Stimulated activated CD4-positive, alpha-beta T cell treated with anti-CD3 and anti-CD28 coated beads, Interleukin-1b, Interleukin-23, amount 100 ng/mL, for 4 hours (primary cell): ENCODE measurements around the gene ARID1B.

Source experiments
- DNase-seq, 2 donors: peaks; one replicate each; pipeline ENCODE4 v3.0.0-alpha.2; 2020; ENCODE audit warnings: low read depth in 2 of 2

ARID1B gene

GRCh38 chr6:156776840-156777576, at the start of gene ARID1B:
Gene ARID1B (plus strand): TSS chr6:156777378. CDS start chr6:156777681, 303 bp downstream.
- peak; percentile 56 to 65 for DNase-seq

GRCh38 chr6:156727715-156728385, 49.3 kb upstream of the ARID1B start:
- DNase-seq = no peak

GRCh38 chr6:156729248-156729647, 47.9 kb upstream of the ARID1B start:
- DNase-seq = no peak

GRCh38 chr6:156731396-156731795, 45.8 kb upstream of the ARID1B start:
- no peak for DNase-seq

DNA sequence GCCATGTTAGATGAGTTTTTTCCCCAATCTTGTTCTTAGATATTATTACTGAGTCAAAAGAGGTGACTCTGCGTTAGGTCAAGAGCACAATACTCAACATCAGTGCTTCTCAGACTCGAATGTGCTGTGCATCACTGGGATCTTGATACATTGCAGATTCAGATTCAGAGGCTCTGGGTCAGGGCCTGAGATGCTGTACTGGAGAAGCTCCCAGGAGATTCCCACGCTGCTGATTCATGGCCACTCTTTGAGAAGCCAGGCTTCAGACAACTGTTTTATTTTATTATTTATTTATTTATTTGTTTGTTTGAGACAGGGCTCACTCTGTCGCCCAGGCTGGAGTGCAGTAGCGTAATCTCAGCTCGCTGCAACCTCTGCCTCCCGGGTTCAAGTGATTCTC, 41.4 kb upstream of the ARID1B start:
- DNase-seq = no peak

DNA sequence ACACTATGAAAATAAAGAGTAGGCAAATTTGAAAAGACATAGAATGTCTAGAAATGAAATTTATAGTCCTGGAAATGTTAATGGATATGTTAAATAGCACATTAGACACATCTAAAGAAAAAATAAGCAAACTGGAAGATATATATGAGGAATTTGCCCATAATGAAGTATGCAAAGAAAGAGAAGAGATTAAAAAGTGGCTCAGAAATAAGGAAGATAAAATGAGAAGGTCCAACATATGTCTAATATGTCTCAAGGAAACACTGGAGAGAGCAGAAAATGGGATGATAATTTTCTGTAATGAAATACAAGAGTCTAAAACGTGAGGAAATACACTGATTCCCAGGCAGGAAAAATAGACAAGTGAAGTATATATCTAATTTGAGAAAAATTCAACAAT, 36.6 kb upstream of the ARID1B start:
- DNase-seq = no peak

- DNase-seq = no peak
Observed at GRCh38 chr6:156741287-156742073, 35.7 kb upstream of the ARID1B start.

GRCh38 chr6:156747715-156748114, 29.5 kb upstream of the ARID1B start:
- no peak for DNase-seq

GRCh38 chr6:156748504-156748903, 28.7 kb upstream of the ARID1B start:
- no peak for DNase-seq

DNA sequence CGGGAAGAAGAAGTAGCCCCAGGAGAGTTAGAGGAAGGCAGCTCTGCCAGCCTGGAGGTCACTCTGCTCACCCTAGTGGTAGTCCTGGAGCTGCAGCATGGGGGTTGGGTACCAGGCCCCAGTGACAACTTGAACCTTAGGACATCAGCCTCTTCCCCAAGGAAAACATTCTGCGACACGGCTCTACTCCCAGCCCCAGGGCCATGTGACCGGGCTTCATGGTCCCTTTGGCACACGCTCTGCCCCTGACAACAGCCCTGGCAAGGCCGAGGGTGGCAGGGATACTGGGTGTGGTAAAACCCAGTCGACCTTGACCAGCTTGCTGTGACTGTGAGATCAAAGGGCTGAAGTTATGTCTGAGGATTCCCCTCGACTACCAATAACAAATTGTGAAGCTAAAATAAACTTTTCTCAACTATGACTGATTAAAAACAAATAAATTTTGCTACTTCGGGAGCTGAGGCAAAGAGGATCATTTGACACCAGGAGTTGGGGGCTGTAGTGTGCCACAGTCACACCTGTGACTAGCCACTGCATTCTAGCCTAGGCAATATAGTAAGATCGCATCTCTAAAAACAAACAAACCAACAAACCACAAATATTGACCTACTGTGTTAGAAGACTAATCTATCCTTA, 24.4 kb upstream of the ARID1B start:
- DNase-seq = no peak

DNA sequence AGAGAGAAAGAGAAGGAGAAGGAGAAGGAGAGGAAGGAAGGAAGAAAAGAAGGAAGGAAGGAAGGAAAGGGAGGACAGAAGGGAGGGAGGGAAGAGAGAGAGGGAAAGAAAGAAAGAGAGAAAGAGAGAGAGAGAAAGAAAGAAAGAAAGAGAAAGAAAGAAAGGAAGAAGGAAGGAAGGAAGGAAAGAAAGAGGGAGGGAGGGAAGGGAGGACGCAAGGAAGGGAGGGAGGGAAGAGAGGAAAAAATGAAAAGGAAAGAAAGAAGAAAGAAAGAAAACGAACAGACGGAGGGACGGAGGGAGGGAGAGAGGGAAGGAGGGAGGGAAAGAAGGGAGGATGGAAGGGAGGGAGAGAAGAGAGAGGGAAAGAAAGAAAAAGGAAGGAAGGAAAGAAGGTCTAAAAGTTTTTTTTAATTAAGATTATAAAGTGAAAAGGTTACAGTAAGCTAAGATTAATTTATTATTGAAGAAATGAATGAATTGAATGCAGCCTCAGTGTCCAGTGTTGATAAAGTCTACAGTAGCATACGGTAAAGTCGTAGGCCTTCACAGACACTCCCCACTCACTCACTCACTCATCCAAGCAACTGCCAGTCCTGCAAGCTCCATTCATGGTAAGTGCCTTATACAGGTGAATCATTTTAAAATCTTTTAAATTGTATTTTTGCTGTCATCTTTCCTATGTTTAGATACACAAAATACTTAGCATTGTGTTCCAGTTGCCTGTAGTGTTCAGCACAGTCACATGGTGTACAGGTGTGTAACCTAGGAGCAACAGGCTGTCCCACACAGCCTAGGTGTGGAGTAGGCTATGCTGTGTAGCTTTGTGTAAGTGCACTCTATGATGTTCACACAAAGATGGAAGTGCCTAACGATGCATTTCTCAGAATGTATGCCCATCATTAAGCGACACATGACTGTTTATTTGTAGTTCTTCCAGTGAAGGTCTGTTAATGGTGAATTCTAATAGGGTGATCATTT, 20.3 kb upstream of the ARID1B start:
- no peak for DNase-seq

- no peak for DNase-seq
Observed at GRCh38 chr6:156757849-156758248, 19.3 kb upstream of the ARID1B start.

- no peak for DNase-seq
Observed at GRCh38 chr6:156760377-156760776, 16.8 kb upstream of the ARID1B start.

DNA sequence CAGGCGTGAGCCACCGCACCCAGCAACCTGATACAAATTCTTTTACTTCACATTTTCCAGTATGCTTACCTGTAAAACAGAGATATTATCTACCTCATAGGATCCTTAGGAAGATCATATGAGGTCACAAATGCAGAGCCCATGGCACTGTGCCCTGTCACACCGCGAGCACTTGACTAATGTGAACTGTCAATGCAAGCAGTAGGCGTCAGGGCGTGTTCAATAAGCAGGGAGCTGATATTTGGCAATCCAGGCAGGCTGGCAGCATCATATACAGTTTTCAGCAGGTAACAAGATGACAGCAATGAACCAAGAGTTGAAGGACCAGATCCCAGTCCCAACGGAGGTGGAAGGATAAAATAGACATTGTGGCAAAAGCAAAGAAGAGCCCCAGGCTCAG, 14.6 kb upstream of the ARID1B start:
- DNase-seq = no peak

DNA sequence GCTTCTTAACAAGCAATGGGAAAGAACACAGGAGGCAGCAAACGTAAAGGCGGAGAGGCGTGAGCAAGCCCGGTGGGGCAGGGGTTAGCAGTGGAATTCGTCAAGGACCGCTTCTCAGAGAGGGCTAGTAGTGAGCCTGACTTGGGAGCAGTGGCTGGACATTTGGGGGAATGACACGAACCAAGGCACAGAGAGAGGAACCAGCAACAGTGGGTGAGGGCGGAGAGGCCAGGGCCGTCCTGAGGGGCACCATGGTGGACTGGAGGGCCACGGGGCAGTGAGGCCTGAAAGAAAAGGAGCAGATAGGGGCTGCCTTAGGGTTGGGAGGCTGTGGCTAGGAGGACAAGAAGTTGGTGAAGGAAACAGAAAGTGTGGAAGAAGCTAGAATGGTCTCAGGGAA, 12.1 kb upstream of the ARID1B start:
- DNase-seq = no peak

DNA sequence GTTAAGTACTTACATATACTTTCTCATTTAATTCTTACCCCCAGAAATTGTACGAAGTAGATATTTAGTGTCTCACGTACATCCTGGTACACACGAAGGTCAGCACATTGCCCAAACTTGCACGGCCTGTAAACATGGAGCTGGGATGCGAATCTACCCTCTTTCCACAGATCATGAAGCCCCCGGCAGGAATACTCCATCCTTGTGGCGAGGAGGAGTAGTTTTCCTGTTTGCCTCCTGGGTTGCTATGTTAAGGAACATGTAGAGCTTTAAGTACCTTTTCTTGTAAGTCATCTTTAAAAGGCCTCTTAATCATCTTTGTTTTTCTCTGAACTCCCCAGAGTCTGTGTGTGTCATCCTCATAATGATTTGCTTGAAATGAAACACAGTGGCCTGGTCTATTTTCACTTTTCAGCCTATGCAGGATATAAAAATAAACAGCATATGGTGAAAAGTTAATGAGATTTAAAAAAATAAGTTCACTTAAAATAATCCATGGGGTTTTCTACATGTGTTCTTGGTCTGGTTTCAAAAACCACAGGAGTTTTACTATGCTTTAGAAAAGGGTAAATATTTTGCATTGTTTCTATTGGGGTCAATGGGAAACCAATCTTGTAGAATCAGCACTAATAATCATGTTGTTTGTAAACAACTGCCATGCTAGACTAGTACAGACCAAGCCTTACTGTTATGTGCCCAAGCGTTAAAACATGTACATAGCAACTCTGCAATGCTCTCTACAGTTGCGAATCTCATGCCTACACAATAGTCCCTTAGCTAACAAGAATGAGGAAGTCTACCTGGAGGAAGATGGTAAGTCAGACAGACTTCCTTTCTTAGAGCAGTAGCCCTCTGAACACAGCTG, 9.3 kb upstream of the ARID1B start:
- DNase-seq = no peak

GRCh38 chr6:156771047-156771446, 6.1 kb upstream of the ARID1B start:
- no peak for DNase-seq

DNA sequence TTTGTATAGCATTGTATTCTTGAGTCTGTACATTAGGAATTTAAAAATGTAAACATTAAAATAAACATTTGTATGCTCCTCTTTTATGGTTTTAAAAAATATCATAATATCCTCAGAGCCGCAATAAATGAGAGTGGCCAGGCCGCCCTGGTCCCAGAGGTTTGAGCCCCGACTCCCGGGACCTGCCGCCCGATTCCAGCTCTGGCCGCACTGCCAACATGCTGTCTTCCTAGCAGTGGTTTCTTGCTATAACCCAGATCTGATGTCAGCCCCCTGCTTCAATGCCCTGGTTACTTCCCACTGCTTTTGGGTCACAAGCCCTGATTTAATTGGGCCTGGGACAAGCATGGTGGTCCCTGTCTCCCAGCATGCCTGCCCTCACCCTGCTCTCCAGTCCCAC, 5.4 kb upstream of the ARID1B start:
- no peak for DNase-seq

DNA sequence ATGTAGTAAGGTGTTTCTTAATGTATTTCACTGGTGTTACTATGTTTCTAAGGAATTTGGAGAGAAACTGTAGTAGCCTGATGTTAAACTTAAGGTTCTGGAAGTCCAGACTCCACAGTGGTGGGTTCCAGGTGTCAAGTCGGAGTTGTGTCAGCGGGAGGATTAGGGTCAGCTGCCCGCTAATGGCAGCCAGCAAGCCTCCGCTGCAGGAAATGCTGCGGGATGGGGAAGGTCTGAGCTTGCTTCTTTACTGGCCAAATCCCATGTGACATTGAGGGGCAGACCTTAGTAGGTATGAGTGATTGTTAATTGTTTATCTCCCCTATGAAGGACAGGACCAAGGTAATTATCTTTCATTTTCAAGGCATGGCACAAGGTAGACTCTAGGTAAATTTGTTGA, 3.7 kb upstream of the ARID1B start:
- DNase-seq = no peak
